Activated T-cell treated with anti-CD3 and anti-CD28 coated beads for 1 hour (primary cell): ENCODE results near the gene BICD1.

Experiments used
- DNase-seq: peaks from one replicate; pipeline ENCODE4 v3.0.0-alpha.2; 2020; ENCODE audit warnings: low read depth

Gene BICD1

GRCh38 chr12:32104572-32105355 lies 1.9 kb upstream of the BICD1 start:
- DNase-seq, result no peak

- no peak for DNase-seq
Measured at GRCh38 chr12:32105986-32106516, 596 bp upstream of the BICD1 start.

- DNase-seq, result peak; percentile 4
Measured at GRCh38 chr12:32107359-32108267, 966 bp downstream of the BICD1 start.

GRCh38 chr12:32108787-32109186 lies 2.1 kb downstream of the BICD1 start:
- no peak for DNase-seq

GRCh38 chr12:32110417-32110816 lies 3.8 kb downstream of the BICD1 start:
- DNase-seq, result no peak

- no peak for DNase-seq
Measured at GRCh38 chr12:32110942-32111341, 4.3 kb downstream of the BICD1 start.

- no peak for DNase-seq
Measured at GRCh38 chr12:32115404-32116104, 8.9 kb downstream of the BICD1 start.

- DNase-seq, result no peak
Measured at GRCh38 chr12:32116897-32117296, 10.2 kb downstream of the BICD1 start.

- DNase-seq, result no peak
Measured at GRCh38 chr12:32117316-32117715, 10.7 kb downstream of the BICD1 start.

- DNase-seq, result no peak
Measured at GRCh38 chr12:32118806-32119205, 12.2 kb downstream of the BICD1 start.

GRCh38 chr12:32120419-32120818 lies 13.8 kb downstream of the BICD1 start:
- no peak for DNase-seq

GRCh38 chr12:32124637-32125036 lies 18.0 kb downstream of the BICD1 start:
- no peak for DNase-seq

GRCh38 chr12:32125455-32126084 lies 18.9 kb downstream of the BICD1 start:
- DNase-seq, result no peak

GRCh38 chr12:32126720-32127119 lies 20.1 kb downstream of the BICD1 start:
- no peak for DNase-seq

- no peak for DNase-seq
Measured at GRCh38 chr12:32131666-32132065, 25.0 kb downstream of the BICD1 start.

- DNase-seq, result no peak
Measured at GRCh38 chr12:32134101-32134888, 27.6 kb downstream of the BICD1 start.

- DNase-seq, result no peak
Measured at GRCh38 chr12:32135967-32136366, 29.3 kb downstream of the BICD1 start.

GRCh38 chr12:32136404-32136803 lies 29.8 kb downstream of the BICD1 start:
- DNase-seq, result no peak

GRCh38 chr12:32139064-32139421 lies 32.4 kb downstream of the BICD1 start:
- no peak for DNase-seq

GRCh38 chr12:32140877-32141276 lies 34.2 kb downstream of the BICD1 start:
- DNase-seq, result no peak

GRCh38 chr12:32145096-32145495 lies 38.4 kb downstream of the BICD1 start:
- no peak for DNase-seq
